ENCODE results near the gene NOTCH4.
A peak's percentile ranks its signal among the peaks of the same experiment; 100 is the strongest.

Gene NOTCH4

GRCh38 chr6:32178547-32179440, 45.1 kb downstream of the NOTCH4 start:
- DNase-seq: no peak

DNA sequence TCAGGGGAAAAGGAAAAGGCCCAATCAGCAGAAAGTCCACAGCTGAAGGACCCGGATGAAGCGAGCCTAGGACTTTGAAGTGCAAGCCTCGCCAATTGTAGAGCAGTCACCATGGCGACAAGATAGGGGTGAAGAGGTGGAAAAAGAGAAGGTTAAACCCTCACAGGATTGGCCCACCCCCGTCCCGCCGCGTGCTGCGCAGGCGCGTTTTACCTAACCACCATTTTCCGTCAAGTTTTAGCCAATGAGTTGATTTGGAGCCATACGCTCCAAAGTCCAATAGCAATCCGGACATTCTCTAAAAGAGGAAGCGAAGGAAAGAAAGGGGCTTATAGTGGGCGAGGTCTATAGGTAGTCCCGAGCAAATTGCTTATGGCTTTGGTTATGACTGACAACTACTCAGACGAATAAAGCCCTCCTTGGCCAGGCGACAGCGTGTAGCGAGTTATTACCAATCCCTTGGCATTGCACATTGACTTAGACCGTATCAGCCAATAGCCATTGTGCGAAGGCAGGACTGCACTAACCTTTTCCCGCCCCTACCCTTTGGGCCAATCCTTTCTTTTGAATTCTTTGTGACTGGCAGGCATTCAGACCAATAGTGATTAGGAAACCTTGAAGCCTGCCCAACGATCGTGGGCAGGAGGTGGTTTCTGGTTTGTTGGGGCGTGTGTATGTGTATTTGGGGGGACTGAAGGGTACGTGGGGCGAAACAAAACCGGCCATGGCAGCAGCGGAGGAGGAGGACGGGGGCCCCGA, 45.9 kb downstream of the NOTCH4 start, which contains the start of gene RNF5:
Gene RNF5 (plus strand): TSS at position 618 of the 759 bp plus-strand sequence. CDS start 107 bp downstream, at position 725.
- DNase-seq: peak; percentile 99

- no peak for DNase-seq
Observed at GRCh38 chr6:32177183-32177787, 46.6 kb downstream of the NOTCH4 start.

DNA sequence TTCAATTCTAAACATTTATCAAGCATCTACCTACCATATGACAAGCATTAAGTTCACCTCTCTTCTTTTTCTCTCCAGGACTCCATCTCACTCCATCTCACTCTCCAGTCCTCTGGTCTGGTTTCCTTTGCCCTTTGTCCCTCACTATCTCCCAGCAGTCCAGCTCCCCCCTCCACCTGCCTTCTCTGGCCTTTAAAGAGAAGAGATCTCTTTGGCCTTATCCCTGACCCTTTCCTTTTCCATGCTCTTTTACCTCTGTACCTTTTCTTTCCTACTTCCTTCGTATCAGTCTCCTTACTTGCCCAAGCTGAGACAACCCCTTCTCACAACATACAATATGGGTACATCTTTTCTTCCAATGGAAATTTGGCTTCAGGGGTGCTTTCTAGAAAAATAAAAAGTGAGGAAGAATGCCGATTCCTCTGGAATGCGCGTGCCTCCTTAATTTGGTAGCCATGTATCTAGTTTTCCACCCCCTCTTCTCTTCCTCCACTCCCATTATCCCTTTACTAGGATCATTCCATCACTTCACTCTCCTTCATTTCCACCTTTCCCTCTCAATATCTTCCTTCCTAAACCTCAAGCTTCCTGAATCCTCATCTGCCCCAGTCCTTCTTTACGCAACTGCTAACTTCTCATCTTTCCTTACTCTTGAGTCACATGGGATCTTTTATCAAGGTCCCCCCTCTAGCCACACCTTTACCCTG, 47.2 kb downstream of the NOTCH4 start:
- DNase-seq: no peak

DNA sequence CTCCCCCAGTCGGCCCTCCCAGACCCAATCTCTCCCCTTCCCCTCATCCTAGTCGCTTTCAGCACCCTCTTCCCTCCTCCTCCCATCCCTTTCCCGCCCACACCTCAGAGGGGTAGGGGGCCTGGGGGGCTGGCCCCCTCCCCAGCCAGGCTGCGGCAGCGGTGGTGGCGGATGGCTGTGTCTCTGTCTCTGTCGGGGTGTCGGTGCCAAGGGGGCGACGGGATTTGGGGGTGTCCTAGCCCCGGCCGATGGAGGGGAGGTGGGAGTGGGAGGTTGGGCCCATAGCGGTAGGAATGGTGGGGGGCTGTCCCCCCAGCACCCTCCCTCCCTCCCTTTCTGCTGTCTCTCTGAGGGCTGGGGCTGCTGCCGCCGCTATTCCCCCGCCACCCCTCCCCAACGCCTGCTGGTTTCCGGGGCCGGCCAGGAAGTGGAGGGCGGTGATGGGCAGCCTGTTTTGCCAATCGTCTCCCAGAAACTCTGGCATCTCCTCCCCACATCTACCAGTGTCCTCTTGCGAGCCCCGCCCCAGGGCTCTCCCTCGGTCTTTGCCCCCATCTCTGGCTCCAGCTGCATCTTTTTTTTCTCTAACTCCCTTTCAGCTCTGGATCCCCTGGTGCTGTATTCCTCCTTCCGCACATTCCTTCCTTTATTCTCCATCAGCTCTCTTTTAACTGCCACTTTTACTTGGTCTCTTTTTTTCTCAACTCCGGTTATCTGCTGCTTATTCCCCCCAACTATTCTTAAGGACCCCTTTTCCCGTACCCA, 48.0 kb downstream of the NOTCH4 start, which contains the start of gene AGPAT1:
Gene AGPAT1 (minus strand): TSS at position 374 of the 765 bp plus-strand sequence. CDS start 4,588 bp downstream, outside the sequence.
- peak; percentile 86 for DNase-seq

- DNase-seq: no peak
Observed at GRCh38 chr6:32175322-32175710, 48.6 kb downstream of the NOTCH4 start.

- no peak for DNase-seq
Observed at GRCh38 chr6:32174416-32174815, 49.5 kb downstream of the NOTCH4 start.

DNA sequence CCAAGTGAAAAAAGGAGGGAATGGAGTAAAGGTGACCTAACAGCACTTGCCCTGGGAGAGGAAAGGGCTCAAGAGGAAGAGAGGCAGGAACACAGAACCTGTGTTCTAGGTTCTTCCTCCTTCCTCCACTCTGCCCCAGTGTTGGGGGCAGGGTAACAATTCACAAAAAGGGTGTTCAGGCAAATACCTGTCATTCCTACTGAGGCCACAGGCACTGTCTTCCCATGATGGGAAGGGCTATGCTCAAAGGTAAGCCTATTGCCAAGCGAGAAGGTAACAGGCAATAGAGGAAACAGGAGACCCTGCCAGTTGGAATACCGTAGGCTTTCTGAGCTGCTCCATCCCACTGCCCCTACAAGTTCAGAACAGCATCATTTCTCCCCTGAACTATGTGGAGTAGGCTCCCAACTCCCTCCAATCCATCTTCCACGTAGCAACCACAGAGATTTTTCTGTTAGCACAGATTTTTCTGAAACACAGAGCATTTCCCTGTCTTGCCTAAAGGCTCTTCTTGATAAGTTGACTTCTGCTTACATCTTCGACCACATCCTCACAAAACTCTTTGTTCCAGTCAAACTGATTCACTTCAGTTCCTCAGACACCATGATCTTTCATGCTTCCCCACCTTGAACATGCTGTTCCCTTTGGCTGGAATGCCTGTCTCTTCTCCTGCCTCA, 50.7 kb downstream of the NOTCH4 start:
- no peak for DNase-seq

DNA sequence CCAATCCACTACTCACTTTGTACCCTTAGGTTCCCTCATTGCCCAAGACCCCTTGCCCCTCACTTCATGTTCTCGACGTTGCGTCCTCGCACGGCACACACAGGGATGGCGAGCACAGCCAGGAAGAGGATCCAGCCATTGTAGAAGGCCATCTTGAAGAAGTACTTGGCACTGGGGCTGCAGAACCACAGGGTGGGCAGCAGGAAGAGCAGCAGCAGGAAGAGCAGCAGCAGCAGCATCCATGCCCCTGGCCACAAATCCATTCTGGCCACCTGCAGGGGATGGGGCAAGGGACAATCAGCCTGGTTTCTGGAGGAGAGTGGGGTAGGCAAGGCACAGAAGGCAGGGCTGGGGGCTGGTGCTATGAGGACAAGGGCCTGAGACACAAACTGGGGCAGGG, 52.6 kb downstream of the NOTCH4 start:
- no peak for DNase-seq

DNA sequence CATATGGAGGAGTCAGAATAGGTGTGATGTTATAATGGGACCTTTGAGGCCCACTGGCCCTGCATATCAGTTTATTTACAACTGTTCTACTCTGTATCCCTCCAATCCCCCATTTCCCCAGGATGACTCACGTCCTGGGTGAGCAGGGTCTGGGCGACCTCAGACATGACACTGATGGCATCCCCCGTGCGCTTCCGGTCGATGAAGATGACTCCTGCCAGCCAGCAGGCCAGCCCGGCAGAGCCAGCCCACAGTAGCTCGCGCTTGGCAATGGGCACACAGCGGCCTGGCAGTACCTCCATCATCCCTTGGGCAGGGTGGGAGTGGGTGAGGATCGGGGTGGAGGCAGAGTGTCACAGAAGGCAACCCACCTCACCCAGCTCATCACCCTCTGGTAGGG, 53.6 kb downstream of the NOTCH4 start:
- no peak for DNase-seq

GRCh38 chr6:32168807-32169591, 54.9 kb downstream of the NOTCH4 start:
- no peak for DNase-seq

GRCh38 chr6:32168350-32168749, 55.5 kb downstream of the NOTCH4 start:
- DNase-seq: no peak

DNA sequence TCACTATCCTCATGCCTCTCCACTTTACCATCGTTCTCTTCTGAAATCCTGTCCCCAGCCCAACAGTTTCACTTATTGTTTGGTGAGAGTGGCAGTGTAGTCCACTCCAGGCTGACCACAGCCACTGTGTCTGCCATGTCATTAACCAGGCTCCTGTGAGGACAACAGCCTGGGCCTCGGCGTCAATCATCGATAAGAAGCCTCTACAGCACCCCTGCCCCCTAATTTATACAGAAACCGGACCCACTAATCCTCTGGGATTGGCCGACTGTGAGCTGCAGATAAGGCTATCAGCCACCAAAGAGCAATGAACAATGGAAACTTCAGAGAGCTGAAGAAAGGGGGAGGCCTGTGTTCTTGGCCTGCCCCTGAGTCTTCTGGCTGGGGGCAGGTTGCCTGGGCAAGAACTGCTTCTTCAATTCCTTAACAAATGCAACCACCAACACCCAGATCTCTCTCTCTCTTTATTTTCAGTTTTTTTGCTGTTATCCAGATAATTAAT, 56.1 kb downstream of the NOTCH4 start:
- DNase-seq: no peak

- DNase-seq: no peak
Observed at GRCh38 chr6:32167154-32167760, 56.6 kb downstream of the NOTCH4 start.

GRCh38 chr6:32166411-32167061, 57.3 kb downstream of the NOTCH4 start:
- DNase-seq: no peak

DNA sequence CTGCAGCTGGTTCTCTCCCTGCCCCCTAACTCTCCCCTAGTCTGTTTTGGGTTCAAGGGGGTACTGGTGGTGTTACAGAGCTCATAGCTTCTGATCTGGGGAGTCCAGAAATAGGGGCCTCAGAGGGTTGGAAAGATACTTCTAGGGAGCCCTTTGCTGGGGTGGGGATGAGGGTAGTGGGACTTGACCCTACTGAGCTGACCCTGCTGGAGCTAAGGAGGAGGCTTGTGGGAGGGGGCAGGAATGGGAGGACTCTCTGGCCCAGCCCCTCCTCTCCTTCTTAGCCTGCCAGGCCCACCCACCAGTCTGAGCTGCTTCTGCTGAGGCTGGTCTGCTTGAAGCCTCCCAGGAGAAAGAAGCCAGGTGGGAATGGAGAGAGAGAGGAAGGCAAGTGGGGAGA, 59.6 kb downstream of the NOTCH4 start, which contains the start of gene EGFL8:
Gene EGFL8 (plus strand): TSS at position 301 of the 400 bp plus-strand sequence. CDS start 1,571 bp downstream, outside the sequence.
- DNase-seq: no peak

DNA sequence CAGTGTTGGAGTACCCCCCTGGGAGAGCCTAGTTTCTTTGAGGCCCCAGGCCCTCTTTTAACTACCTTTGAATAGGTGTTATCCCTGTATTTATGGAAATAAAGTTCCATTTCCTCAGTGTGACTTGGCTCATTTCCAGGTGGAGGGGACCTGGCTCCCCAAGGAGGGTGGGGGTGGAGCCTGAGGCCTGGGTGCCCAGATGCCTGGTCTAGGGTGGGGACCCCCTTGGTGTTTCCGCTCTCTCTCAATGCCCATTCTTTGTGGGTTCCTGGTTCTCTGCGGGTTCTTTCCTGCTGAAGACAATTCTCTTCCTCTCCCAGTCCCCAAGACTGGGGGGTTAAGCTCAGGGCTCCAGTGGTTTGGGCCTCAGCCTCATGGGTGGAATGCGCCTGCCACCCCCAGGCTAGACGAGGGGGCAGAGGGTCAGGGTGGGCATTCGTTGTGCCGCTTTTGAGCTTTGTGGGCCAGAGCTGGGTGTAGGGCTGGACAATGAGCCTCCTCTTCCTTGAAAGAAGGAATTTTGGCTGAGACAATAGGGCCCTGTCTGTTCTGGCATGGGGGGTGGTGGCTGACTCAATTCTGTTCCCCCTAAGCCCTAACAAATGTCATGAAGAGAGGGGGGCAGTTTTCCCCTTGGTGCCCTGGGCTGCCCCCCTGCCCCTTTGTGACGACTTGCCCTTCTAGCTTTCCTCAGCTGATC, 60.2 kb downstream of the NOTCH4 start:
- DNase-seq: no peak

DNA sequence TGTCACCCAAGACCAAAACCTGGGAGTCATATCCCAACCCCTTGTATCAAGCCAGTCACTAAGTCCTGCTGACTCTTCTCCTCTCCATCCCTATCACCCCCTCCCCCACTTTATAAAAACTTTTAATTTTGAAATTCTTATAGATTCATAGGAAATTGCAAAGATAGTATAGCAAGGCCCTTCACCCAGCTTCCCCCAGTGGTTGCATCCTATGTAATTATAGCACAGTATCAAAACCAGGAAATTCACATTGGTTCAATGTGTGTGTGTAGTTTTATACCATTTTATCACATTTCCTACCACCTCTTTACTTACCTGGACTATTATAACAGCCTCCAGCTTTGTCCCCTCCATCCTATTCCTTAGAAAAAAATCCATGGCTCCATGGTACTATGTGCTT, 65.8 kb downstream of the NOTCH4 start:
- no peak for DNase-seq
